HepG2 (cell line): ENCODE results near the gene SRCIN1. TPM values are rescaled to one million over a fixed set of nuclear protein-coding genes. Genes with fewer than 3 reads are reported as not detected.
A peak's percentile ranks its signal among the peaks of the same experiment; 100 is the strongest.

Experiments
- ARID4A ChIP-seq: sonication (generic); formaldehyde crosslinking; IDR thresholded peaks from 2 replicates; pipeline ENCODE4 v1.5.0; 2020; ENCODE audit warnings: mild to moderate bottlenecking, missing genetic modification reagents, borderline replicate concordance
- ATF2 ChIP-seq: sonication (generic); formaldehyde crosslinking; IDR thresholded peaks from 2 replicates; pipeline ENCODE4 v1.4.0; 2020; ENCODE audit warnings: missing genetic modification reagents
- CSRNP2 ChIP-seq: sonication (generic); formaldehyde crosslinking; conservative IDR thresholded peaks from 2 replicates; pipeline ENCODE4 v1.8.0; 2022; ENCODE audit warnings: low read depth, missing genetic modification reagents
- GABPB1 ChIP-seq: IDR thresholded peaks from 2 replicates; pipeline ENCODE4 v1.6.1; 2016; ENCODE audit warnings: mild to moderate bottlenecking, missing genetic modification reagents, moderate library complexity, missing compliant biosample characterization
- GATA4 ChIP-seq: sonication (generic); IDR thresholded peaks from 2 replicates; pipeline ENCODE4 v1.6.1; 2016; ENCODE audit warnings: antibody characterized with exemption, low read depth, borderline replicate concordance
- MXD3 ChIP-seq: IDR thresholded peaks from 2 replicates; pipeline ENCODE4 v1.6.1; 2016; ENCODE audit warnings: mild to moderate bottlenecking, missing biosample characterization, missing genetic modification reagents
- MZF1 ChIP-seq: sonication (generic); formaldehyde crosslinking; IDR thresholded peaks from 2 replicates; pipeline ENCODE4 v1.8.1; 2023; ENCODE audit warnings: mild to moderate bottlenecking, missing genetic modification reagents, borderline replicate concordance
- PAXIP1 ChIP-seq: sonication (generic); formaldehyde crosslinking; conservative IDR thresholded peaks from 2 replicates; pipeline ENCODE4 v1.4.0; 2020; ENCODE audit warnings: mild to moderate bottlenecking, missing genetic modification reagents, moderate library complexity
- PHB2 ChIP-seq: fragments of 450-650 bp; IDR thresholded peaks from 2 replicates; pipeline ENCODE4 v1.6.1; 2018; ENCODE audit not compliant: partially characterized antibody
- PHF20 ChIP-seq: sonication (generic); formaldehyde crosslinking; IDR thresholded peaks from 2 replicates; pipeline ENCODE4 v1.5.0; 2020; ENCODE audit warnings: mild to moderate bottlenecking, missing genetic modification reagents
- PITX1 ChIP-seq: sonication (generic); formaldehyde crosslinking; IDR thresholded peaks from 2 replicates; pipeline ENCODE4 v1.5.1; 2020; ENCODE audit warnings: mild to moderate bottlenecking, missing genetic modification reagents
- RARA ChIP-seq: IDR thresholded peaks from 2 replicates; pipeline ENCODE4 v1.6.1; 2016; ENCODE audit warnings: missing genetic modification reagents, missing compliant biosample characterization
- YEATS2 ChIP-seq: sonication (generic); formaldehyde crosslinking; IDR thresholded peaks from 2 replicates; pipeline ENCODE4 v1.4.0; 2020; ENCODE audit warnings: missing genetic modification reagents, borderline replicate concordance
- ZNF335 ChIP-seq: sonication (generic); formaldehyde crosslinking; IDR thresholded peaks from 2 replicates; pipeline ENCODE4 v1.4.0; 2020; ENCODE audit warnings: missing genetic modification reagents
- ZNF691 ChIP-seq: sonication (generic); formaldehyde crosslinking; IDR thresholded peaks from 2 replicates; pipeline ENCODE4 v1.4.0; 2020; ENCODE audit warnings: missing genetic modification reagents, low read depth, mild to moderate bottlenecking, borderline replicate concordance
- polyA plus RNA-seq, 8 experiments: library from polyadenylated mRNA; depleted of rRNA in 3 of 8; stranded (reverse) in 7 of 8; unstranded in 1 of 8; fragments of >200 nt; fragmentation: Illumina TruSeq in 4 of 8; extraction: Trizol in 4 of 8; gene quantifications; 2 replicates each; pipeline versions ENCODE4 v1.2.1 to v1.2.3, GENCODE V29; 2011 to 2016; ENCODE audit warnings: low read depth in 4 of 8, missing spikeins in 1 of 8, mixed read lengths in 1 of 8; ENCODE audit not compliant: insufficient read depth in 1 of 8
- total RNA-seq, 5 experiments: library from RNA; depleted of rRNA; stranded (reverse); fragments of >200 nt; fragmentation: Illumina TruSeq; extraction: Trizol; gene quantifications; 2 replicates each; pipeline ENCODE4 v1.2.3, GENCODE V29; 2016; ENCODE audit warnings: low read depth in 1 of 5

The SRCIN1 gene
- total and polyA plus RNA-seq, 2 of the 13 experiments (the other 11 are each of a cell fraction or from before 2014, with no cell fraction given): 1.2 to 9.6 TPM

GRCh38 chr17:38604479-38605403 is 1.0 kb downstream of the SRCIN1 start (continued):
- TF ChIP-seq ATF2 (no peak), CSRNP2 (CRISPR knock-in tag) (no peak), ARID4A (CRISPR knock-in tag) (peak; percentile 35; the same call in 1 of the 2 replicates), GATA4 (no peak), ZNF335 (CRISPR knock-in tag) (no peak), PHB2 (no peak), ZNF691 (CRISPR knock-in tag) (no peak), RARA (CRISPR knock-in tag) (0 out of 2 replicates have a peak, but pooled peaks have one; percentile 12), MXD3 (CRISPR knock-in tag) (peak; percentile 17), YEATS2 (CRISPR knock-in tag) (peak; percentile 24; the same call in 1 of the 2 replicates), PITX1 (no peak), PHF20 (no peak), PAXIP1 (CRISPR knock-in tag) (peak; percentile 33; the same call in 1 of the 2 replicates), MZF1 (CRISPR knock-in tag) (no peak), GABPB1 (CRISPR knock-in tag) (peak; percentile 40; the same call in 1 of the 2 replicates)
